Nephron (organoid): ENCODE measurements around the gene PARD3.
A peak's percentile ranks its signal among the peaks of the same experiment; 100 is the strongest.

Experiments
- H3K27ac Mint-ChIP-seq, 3 experiments: 2 replicates each; pipeline ENCODE4 v1.8.0; 2020; ENCODE audit warnings: mixed read lengths in 3 of 3, mild to moderate bottlenecking in 2 of 3, moderate library complexity in 1 of 3
- H3K27me3 Mint-ChIP-seq: 2 replicates; pipeline ENCODE4 v1.8.0; 2021; ENCODE audit warnings: low read depth, mild to moderate bottlenecking, moderate library complexity, mixed read lengths
- H3K36me3 Mint-ChIP-seq: 2 replicates; pipeline ENCODE4 v1.8.0; 2020; ENCODE audit warnings: low read depth, mixed read lengths
- H3K4me1 Mint-ChIP-seq: 2 replicates; pipeline ENCODE4 v1.8.0; 2020; ENCODE audit warnings: mixed read lengths
- H3K4me3 Mint-ChIP-seq, 3 experiments: 2 replicates each; pipeline ENCODE4 v1.8.0; 2020; ENCODE audit warnings: mild to moderate bottlenecking in 3 of 3, mixed read lengths in 3 of 3, moderate library complexity in 2 of 3
- H3K9me3 Mint-ChIP-seq: 2 replicates; pipeline ENCODE4 v1.8.0; 2020; ENCODE audit warnings: mixed read lengths
- TF ChIP-seq, protein P1 (sequence below), 3 experiments: fragments of 200-600 bp; sonication (generic); IDR thresholded peaks; one replicate each; pipeline ENCODE4 v1.5.0; 2021; ENCODE audit warnings: antibody characterized with exemption in 3 of 3; ENCODE audit not compliant: unreplicated experiment in 3 of 3

The PARD3 gene

DNA sequence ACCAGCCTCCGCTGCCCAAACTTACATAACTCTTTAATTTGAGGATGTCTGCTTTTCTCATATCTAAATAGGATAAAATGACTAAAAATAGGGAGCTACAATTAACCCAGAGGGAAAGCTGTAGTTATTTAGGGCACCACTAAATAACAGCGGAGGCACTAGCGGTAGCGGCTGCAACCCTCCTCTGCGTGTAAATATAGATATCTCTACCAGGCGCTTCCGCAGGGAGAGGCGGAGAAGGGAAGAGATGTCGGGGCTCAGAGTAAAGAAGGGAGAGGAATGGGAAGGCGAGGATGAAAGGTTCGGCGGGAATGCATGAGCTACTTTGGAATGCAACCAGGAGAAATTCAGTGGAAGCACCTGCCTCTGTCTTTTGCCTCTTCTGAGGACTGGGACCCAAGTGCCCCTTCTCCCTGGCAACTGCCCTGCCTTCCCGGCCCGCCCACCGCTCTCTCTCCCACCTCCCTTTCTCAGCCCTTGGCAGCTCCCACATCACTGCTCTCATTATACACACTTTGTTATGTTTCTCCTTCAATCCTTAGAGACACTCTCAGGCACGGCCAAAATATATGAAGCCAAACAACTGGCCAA, 698.3 kb downstream of the PARD3 start:
- Mint-ChIP-seq H3K4me1 (peaks cover 59% of the 10 kb centered on the region), H3K27ac (peak overlapping the region; percentile 84 to 97 (median 90)), H3K36me3 (peaks cover 15% of the 10 kb centered on the region), H3K9me3 (no peaks in the 10 kb centered on the region), H3K27me3 (no peaks in the 10 kb centered on the region), H3K4me3 (peak overlapping the region in 2 of 3 experiments; percentile 44 to 52)
- TF ChIP-seq, protein P1, sequence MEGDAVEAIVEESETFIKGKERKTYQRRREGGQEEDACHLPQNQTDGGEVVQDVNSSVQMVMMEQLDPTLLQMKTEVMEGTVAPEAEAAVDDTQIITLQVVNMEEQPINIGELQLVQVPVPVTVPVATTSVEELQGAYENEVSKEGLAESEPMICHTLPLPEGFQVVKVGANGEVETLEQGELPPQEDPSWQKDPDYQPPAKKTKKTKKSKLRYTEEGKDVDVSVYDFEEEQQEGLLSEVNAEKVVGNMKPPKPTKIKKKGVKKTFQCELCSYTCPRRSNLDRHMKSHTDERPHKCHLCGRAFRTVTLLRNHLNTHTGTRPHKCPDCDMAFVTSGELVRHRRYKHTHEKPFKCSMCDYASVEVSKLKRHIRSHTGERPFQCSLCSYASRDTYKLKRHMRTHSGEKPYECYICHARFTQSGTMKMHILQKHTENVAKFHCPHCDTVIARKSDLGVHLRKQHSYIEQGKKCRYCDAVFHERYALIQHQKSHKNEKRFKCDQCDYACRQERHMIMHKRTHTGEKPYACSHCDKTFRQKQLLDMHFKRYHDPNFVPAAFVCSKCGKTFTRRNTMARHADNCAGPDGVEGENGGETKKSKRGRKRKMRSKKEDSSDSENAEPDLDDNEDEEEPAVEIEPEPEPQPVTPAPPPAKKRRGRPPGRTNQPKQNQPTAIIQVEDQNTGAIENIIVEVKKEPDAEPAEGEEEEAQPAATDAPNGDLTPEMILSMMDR (IDR thresholded peaks at IDR 0.05; ENCODE audit: unreplicated experiment in 3 of 3): no peak

- peak overlapping the region in 2 of 3 experiments; percentile 44 to 52 for H3K4me3 Mint-ChIP-seq
- no peaks in the 10 kb centered on the region for H3K27me3 Mint-ChIP-seq
Measured at GRCh38 chr10:34116220-34116641, 698.9 kb downstream of the PARD3 start.

GRCh38 chr10:34114914-34115313, 700.2 kb downstream of the PARD3 start:
- H3K4me3 Mint-ChIP-seq: no peak overlapping the region
- H3K9me3 Mint-ChIP-seq: no peaks in the 10 kb centered on the region
- TF ChIP-seq, protein P1 (IDR thresholded peaks at IDR 0.05; ENCODE audit: unreplicated experiment in 3 of 3): no peak
- peaks cover 52% of the 10 kb centered on the region for H3K4me1 Mint-ChIP-seq
- H3K36me3 Mint-ChIP-seq: peaks cover 26% of the 10 kb centered on the region
- no peaks in the 10 kb centered on the region for H3K27me3 Mint-ChIP-seq
- peak overlapping the region in 2 of 3 experiments; percentile 20 to 70 for H3K27ac Mint-ChIP-seq

More at GRCh38 chr10:34116220-34116641, 698.9 kb downstream of the PARD3 start:
- Mint-ChIP-seq H3K4me1 (peaks cover 55% of the 10 kb centered on the region), H3K9me3 (no peaks in the 10 kb centered on the region), H3K36me3 (peaks cover 16% of the 10 kb centered on the region), H3K27ac (peak overlapping the region; percentile 84 to 97 (median 90))
- TF ChIP-seq, protein P1 (IDR thresholded peaks at IDR 0.05; ENCODE audit: unreplicated experiment in 3 of 3): peak in 1 of 3 experiments; percentile 24

DNA sequence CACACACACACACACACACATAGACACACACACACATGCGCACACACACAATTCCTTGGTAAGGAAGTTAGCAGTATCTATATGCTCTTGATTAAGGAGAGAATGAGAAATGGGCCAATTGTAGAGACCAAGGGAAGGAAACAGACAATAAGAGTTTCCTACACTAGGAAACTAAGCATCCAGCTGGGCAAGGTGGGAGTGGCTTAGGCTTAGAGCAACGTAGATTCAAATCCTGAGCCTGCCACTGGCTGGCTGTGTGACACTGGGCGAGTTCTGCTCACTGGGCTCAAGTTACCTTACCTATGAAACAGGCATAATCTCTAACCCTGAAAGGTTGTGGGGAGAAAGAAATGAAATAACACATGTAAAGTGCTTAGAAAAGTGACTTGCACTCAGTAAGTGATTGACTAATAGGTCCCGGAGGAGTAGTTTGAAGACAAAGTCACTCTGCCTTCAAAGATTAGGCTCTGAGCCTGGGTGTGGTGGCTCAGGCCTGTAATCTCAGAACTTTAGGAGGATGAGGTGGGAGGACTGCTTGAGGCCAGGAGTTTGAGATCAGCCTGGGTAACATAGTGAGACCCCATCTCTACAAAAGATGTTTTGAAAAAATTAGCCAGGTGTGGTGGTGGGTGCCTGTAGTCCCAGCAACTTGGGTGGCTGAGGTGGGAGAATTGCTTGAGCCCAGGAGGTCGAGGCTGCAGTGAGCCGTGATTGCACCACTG, 701.4 kb downstream of the PARD3 start:
- TF ChIP-seq, protein P1 (IDR thresholded peaks at IDR 0.05; ENCODE audit: unreplicated experiment in 3 of 3): no peak
- Mint-ChIP-seq H3K9me3 (no peaks in the 10 kb centered on the region), H3K27ac (peak overlapping the region; percentile 28 to 85 (median 80)), H3K4me1 (peaks cover 47% of the 10 kb centered on the region), H3K4me3 (no peak overlapping the region), H3K36me3 (peaks cover 29% of the 10 kb centered on the region), H3K27me3 (no peaks in the 10 kb centered on the region)

DNA sequence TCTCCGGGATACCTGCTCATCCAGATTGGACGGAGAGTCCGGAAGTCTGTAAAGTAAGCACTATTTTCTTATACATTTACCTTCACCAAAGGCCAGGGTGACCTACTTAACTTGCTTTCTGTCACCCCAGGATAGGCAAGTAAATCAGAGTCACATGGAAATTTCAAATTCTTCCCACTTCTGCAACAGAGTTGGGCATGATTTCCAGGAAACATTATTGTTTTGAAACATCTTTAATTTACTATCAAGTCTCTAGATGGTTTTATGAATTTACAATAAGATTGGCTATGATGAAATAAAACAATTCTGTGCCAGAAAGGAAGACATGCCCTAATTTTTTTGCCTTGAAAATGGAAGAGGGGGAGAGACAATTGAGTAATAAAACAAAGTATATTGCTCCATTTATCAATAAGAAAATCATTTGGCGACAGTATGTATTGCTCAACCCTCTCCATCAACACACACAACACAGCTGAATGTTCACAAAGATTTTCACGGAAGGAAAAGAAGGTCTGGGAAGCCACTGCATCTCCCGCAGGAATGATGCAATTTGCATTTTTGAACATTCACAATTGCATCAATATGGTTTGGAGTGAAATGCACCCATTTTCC, 702.8 kb downstream of the PARD3 start:
- H3K9me3 Mint-ChIP-seq: no peaks in the 10 kb centered on the region
- H3K27me3 Mint-ChIP-seq: no peaks in the 10 kb centered on the region
- peaks cover 44% of the 10 kb centered on the region for H3K4me1 Mint-ChIP-seq
- H3K36me3 Mint-ChIP-seq: peaks cover 26% of the 10 kb centered on the region
- TF ChIP-seq, protein P1 (IDR thresholded peaks at IDR 0.05; ENCODE audit: unreplicated experiment in 3 of 3): no peak
- peak overlapping the region in 2 of 3 experiments; percentile 80 to 85 for H3K27ac Mint-ChIP-seq
- H3K4me3 Mint-ChIP-seq: no peak overlapping the region
